Spleen (tissue), 11 donors: ENCODE measurements around the gene ZNF225. TPM values are rescaled to one million over a fixed set of nuclear protein-coding genes. Genes with fewer than 3 reads are reported as not detected.

Source experiments
- DNase-seq: peaks from one replicate; pipeline ENCODE4 v3.0.0-alpha.2; 2020
- H3K27ac ChIP-seq, 8 donors: fragments of 200-600 bp; sonication (generic) in 7 of 8; 1 replicate in 4 of 8; 2 replicates in 4 of 8; pipeline versions ENCODE4 v1.5.0 to v1.8.0; 2016 to 2021; ENCODE audit warnings: inconsistent platforms in 4 of 8, mild to moderate bottlenecking in 4 of 8, moderate library complexity in 1 of 8
- H3K27me3 ChIP-seq, 7 donors: fragments of 200-600 bp; sonication (generic) in 6 of 7; replicated peaks in 1 of 7; 1 replicate in 4 of 7; 2 replicates in 3 of 7; pipeline versions ENCODE4 v1.5.0 to v1.8.0; 2016 to 2021; ENCODE audit warnings: inconsistent platforms in 3 of 7, mild to moderate bottlenecking in 1 of 7
- H3K36me3 ChIP-seq, 6 donors: fragments of 200-600 bp; sonication (generic) in 5 of 6; 1 replicate in 4 of 6; 2 replicates in 2 of 6; pipeline versions ENCODE4 v1.5.0 to v1.8.0; 2016 to 2021; ENCODE audit warnings: inconsistent platforms in 2 of 6
- H3K4me1 ChIP-seq, 6 donors: fragments of 200-600 bp; sonication (generic) in 5 of 6; 1 replicate in 3 of 6; 2 replicates in 3 of 6; pipeline versions ENCODE4 v1.5.0 to v1.8.0; 2016 to 2021; ENCODE audit warnings: inconsistent platforms in 3 of 6
- H3K4me3 ChIP-seq, 8 donors: fragments of 200-600 bp; sonication (generic) in 7 of 8; 1 replicate in 4 of 8; 2 replicates in 4 of 8; pipeline versions ENCODE4 v1.5.0 to v1.8.0; 2016 to 2021; ENCODE audit warnings: inconsistent platforms in 4 of 8, mild to moderate bottlenecking in 4 of 8, moderate library complexity in 2 of 8
- H3K9me3 ChIP-seq, 8 donors: fragments of 200-600 bp; sonication (generic) in 7 of 8; 1 replicate in 4 of 8; 2 replicates in 4 of 8; pipeline versions ENCODE4 v1.5.0 to v1.8.0; 2016 to 2021; ENCODE audit warnings: inconsistent platforms in 4 of 8
- POLR2A ChIP-seq, 3 donors: fragments of 450-650 bp; IDR thresholded peaks; one replicate each; pipeline ENCODE4 v1.5.1; 2017; ENCODE audit warnings: antibody characterized with exemption in 3 of 3, mild to moderate bottlenecking in 1 of 3
- POLR2AphosphoS5 ChIP-seq, 3 donors: sonication (generic); formaldehyde crosslinking; IDR thresholded peaks; one replicate each; pipeline ENCODE4 v1.5.1; 2017; ENCODE audit warnings: antibody characterized with exemption in 3 of 3
- WGBS, 5 donors: extraction: QIAGEN DNeasy Blood & Tissue Kit in 3 of 5; methylation state at CpG; one replicate each; pipeline versions ENCODE4 v1.1.5 to v1.1.7; 2013 to 2018; 5-methylcytosine and 5-hydroxymethylcytosine counted together
- intact Hi-C: fragments of 100-400 bp; cut with DNase I; formaldehyde crosslinking; loops from one replicate; pipeline ENCODE4 v1.15.0; 2023; ENCODE audit warnings: low total_unique reads
- polyA plus RNA-seq, 3 donors: library from polyadenylated mRNA; stranded (reverse); fragments of 200-250 nt; gene quantifications; one replicate each; pipeline ENCODE4 v1.2.1, GENCODE V29; 2013
- total RNA-seq, 7 donors: library from RNA; depleted of rRNA in 3 of 7; stranded (reverse); fragments of >200 nt in 3 of 7; fragmentation: NEBNext Ultra II Directional in 4 of 7; extraction: Animal tissue kit (Norgen Biotek cat#: 25700) in 4 of 7; gene quantifications; one replicate each; pipeline versions ENCODE4 v1.1.0 to v1.2.1, GENCODE V29; 2016 to 2021
- TF ChIP-seq, protein P1 (sequence below), 11 experiments: fragments of 200-600 bp in 7 of 11; fragments of 450-650 bp in 4 of 11; sonication (generic) in 4 of 11; IDR thresholded peaks in 8 of 11; conservative IDR thresholded peaks in 3 of 11; 1 replicate in 7 of 11; 2 replicates in 4 of 11; pipeline versions ENCODE4 v1.4.0 to v1.8.0; 2016 to 2021; ENCODE audit warnings: antibody characterized with exemption in 11 of 11, inconsistent platforms in 4 of 11, mild to moderate bottlenecking in 1 of 11
- donor health status: healthy with polysubstance abuse.
- donor health status: DM: no; HTN: no; CAD: no; lungs with moderate emphysema.
- donor health status: DM: no; HTN: no; CAD: no.
- donor health status: Bipolar disorder and iron deficiency.
- donor health status: healthy.
- donor health status: DM: no; HTN: no; CAD: no.
- donor health status: DM: yes; HTN: yes; CAD: no.

ZNF225 gene
- total and polyA plus RNA-seq, 10 donors: 1.4 to 9.4 (median 6.2) TPM

DNA sequence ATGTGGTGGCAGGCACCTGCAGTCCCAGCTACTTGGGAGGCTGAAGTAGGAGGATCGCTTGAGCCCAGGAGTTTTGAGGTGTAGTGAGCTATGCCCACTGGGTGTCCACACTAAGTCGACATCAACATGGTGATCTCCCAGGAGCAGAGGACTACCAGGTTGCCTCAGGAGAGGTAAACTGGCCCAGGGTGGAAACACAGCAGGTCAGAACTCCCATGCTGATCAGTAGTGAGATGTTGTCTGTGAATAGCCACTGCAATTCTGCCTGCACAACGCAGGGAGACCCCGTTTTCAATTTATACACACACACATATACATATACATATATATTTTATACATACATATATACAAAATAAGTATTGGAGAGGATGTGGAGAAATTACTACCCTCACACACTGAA, 21.1 kb upstream of the ZNF225 start:
- H3K4me3 ChIP-seq: no peak overlapping the region
- peaks cover 8 to 30% (median 23%) of the 10 kb centered on the region in 6 donors for H3K4me1 ChIP-seq
- WGBS, 5 donors: 59 to 73% (median 69%) methylated on average over 4 of the region's 4 CpGs
- DNase-seq: no peak
- TF ChIP-seq POLR2A (IDR thresholded peaks at IDR 0.05) (no peak), POLR2AphosphoS5 (IDR thresholded peaks at IDR 0.05) (no peak)
- TF ChIP-seq, protein P1, sequence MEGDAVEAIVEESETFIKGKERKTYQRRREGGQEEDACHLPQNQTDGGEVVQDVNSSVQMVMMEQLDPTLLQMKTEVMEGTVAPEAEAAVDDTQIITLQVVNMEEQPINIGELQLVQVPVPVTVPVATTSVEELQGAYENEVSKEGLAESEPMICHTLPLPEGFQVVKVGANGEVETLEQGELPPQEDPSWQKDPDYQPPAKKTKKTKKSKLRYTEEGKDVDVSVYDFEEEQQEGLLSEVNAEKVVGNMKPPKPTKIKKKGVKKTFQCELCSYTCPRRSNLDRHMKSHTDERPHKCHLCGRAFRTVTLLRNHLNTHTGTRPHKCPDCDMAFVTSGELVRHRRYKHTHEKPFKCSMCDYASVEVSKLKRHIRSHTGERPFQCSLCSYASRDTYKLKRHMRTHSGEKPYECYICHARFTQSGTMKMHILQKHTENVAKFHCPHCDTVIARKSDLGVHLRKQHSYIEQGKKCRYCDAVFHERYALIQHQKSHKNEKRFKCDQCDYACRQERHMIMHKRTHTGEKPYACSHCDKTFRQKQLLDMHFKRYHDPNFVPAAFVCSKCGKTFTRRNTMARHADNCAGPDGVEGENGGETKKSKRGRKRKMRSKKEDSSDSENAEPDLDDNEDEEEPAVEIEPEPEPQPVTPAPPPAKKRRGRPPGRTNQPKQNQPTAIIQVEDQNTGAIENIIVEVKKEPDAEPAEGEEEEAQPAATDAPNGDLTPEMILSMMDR (IDR thresholded peaks at IDR 0.05 in 8 of 11, conservative IDR thresholded peaks at IDR 0.05 in 3 of 11): no peak
- H3K36me3 ChIP-seq: peaks cover 0 to 24% (median 4%) of the 10 kb centered on the region in 6 donors
- no peak overlapping the region for H3K27ac ChIP-seq
- H3K9me3 ChIP-seq: no peaks in the 10 kb centered on the region
- intact Hi-C loops: loop anchor here (10.0 kb wide), 1 partner anchor 87 kb away; the partner anchor contains the start of gene ZNF230
- no peaks in the 10 kb centered on the region for H3K27me3 ChIP-seq

DNA sequence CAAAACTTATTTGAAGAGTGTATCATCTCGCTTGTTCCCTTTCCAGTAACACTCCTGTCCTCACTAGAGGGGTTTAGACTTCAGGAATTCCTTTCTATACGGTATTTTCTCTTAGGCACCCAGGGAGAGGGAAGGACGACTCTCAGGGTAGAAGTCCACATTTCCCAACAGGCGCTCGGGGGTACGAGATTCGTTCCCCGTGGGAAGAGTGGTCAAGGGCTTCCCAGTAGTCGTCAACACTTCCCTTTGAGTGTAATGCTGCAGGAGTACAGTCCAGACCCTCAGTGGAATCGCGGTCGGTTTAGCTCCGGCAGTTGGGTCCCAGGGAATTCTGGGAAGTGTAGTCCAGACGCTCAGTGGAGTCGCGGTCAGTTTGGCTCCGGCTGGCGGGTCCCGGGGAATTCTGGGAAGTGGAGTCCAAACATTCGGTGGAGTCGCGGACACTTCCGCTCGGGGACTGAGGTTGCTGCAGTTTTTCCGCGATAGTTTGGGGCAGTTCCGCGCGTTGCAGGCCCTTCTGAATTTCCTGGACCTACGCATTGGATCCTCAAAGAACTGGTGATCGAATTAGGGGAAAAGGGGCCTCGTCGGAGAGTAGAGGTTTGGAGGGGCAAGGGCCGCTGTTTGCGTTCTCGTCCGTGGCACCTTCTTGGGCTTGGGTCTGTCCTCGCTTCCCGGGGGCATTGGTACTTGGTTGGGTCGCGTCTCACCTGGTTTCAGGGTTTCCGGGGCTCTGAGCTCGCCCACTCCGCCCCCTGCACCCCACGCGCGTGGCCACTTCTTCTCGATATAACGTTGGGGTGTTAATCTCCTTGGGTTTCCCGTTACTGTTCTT, 19.1 kb upstream of the ZNF225 start, which contains the start of gene ZNF224:
Gene ZNF224 (plus strand): TSS at position 431 of the 835 bp plus-strand sequence. CDS start 3,513 bp downstream, outside the sequence.
- H3K36me3 ChIP-seq: peaks cover 0 to 30% (median 21%) of the 10 kb centered on the region in 6 donors
- peak in 2 of 3 donors; percentile 77 to 86 for TF ChIP-seq POLR2AphosphoS5 (IDR thresholded peaks at IDR 0.05)
- TF ChIP-seq, protein P1 (IDR thresholded peaks at IDR 0.05 in 8 of 11, conservative IDR thresholded peaks at IDR 0.05 in 3 of 11): no peak
- peaks cover 8 to 31% (median 24%) of the 10 kb centered on the region in 6 donors for H3K4me1 ChIP-seq
- peak; percentile 95 for DNase-seq
- 0 to 1% (median 0%) methylated on average over 35 to 50 of the region's 50 CpGs for WGBS, 5 donors
- peak within 1 kb of the TSS; percentile 69 to 88 (median 82) for H3K27ac ChIP-seq
- H3K4me3 ChIP-seq: peak within 1 kb of the TSS; percentile 70 to 94 (median 88)
- intact Hi-C loops: loop anchor here (10.0 kb wide), 1 partner anchor 89 kb away; the partner anchor contains the start of gene ZNF230
- H3K9me3 ChIP-seq: peaks cover 0 to 3% (median 0%) of the 10 kb centered on the region in 8 donors
- no peaks in the 10 kb centered on the region for H3K27me3 ChIP-seq

GRCh38 chr19:44107751-44108150, 5.4 kb upstream of the ZNF225 start:
- TF ChIP-seq POLR2A (IDR thresholded peaks at IDR 0.05) (no peak), POLR2AphosphoS5 (IDR thresholded peaks at IDR 0.05) (no peak)
- TF ChIP-seq, protein P1 (IDR thresholded peaks at IDR 0.05 in 8 of 11, conservative IDR thresholded peaks at IDR 0.05 in 3 of 11): no peak
- DNase-seq: no peak
- intact Hi-C loops: no loop called here
- Histone ChIP-seq H3K4me3 (no peak overlapping the region), H3K27me3 (no peaks in the 10 kb centered on the region), H3K9me3 (peaks cover 29 to 96% (median 94%) of the 10 kb centered on the region in 8 donors), H3K4me1 (peaks cover 4 to 13% (median 9%) of the 10 kb centered on the region in 6 donors), H3K27ac (no peak overlapping the region), H3K36me3 (peaks cover 17 to 65% (median 45%) of the 10 kb centered on the region in 6 donors)
- 95 to 97% (median 95%) methylated on average over 3 of the region's 3 CpGs for WGBS, 5 donors

GRCh38 chr19:44109458-44109857, 3.7 kb upstream of the ZNF225 start:
- peaks cover 8 to 23% (median 17%) of the 10 kb centered on the region in 6 donors for H3K4me1 ChIP-seq

More at GRCh38 chr19:44109458-44109857, 3.7 kb upstream of the ZNF225 start:
- DNase-seq: no peak
- H3K27me3 ChIP-seq: no peaks in the 10 kb centered on the region
- no peak overlapping the region for H3K27ac ChIP-seq
- H3K9me3 ChIP-seq: peaks cover 29 to 79% (median 78%) of the 10 kb centered on the region in 8 donors
- intact Hi-C loops: no loop called here
- H3K36me3 ChIP-seq: peaks cover 17 to 48% (median 28%) of the 10 kb centered on the region in 6 donors
- no peak overlapping the region for H3K4me3 ChIP-seq
- TF ChIP-seq, protein P1 (IDR thresholded peaks at IDR 0.05 in 8 of 11, conservative IDR thresholded peaks at IDR 0.05 in 3 of 11): no peak
- TF ChIP-seq POLR2AphosphoS5 (IDR thresholded peaks at IDR 0.05) (no peak), POLR2A (IDR thresholded peaks at IDR 0.05) (no peak)
